ENCODE results near the gene DNAJC5G. TPM values are rescaled to one million over a fixed set of nuclear protein-coding genes. Genes with fewer than 3 reads are reported as not detected.
A peak's percentile ranks its signal among the peaks of the same experiment; 100 is the strongest.

The DNAJC5G gene
- total and polyA plus RNA-seq, 2 of the 13 experiments (the other 11 are each of a cell fraction or from before 2014, with no cell fraction given), result 0.05 TPM; not detected in 1

GRCh38 chr2:27320958-27321543 is 45.8 kb downstream of the DNAJC5G start (continued):
- TF ChIP-seq, protein P1, sequence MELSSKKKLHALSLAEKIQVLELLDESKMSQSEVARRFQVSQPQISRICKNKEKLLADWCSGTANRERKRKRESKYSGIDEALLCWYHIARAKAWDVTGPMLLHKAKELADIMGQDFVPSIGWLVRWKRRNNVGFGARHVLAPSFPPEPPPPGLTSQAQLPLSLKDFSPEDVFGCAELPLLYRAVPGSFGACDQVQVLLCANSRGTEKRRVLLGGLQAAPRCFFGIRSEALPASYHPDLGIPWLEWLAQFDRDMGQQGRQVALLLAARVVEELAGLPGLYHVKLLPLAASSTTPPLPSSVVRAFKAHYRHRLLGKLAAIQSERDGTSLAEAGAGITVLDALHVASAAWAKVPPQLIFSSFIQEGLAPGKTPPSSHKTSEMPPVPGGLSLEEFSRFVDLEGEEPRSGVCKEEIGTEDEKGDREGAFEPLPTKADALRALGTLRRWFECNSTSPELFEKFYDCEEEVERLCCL (CRISPR knock-in tag; IDR thresholded peaks at IDR 0.05; ENCODE audit: borderline replicate concordance), result no peak
- TF ChIP-seq, protein P2, sequence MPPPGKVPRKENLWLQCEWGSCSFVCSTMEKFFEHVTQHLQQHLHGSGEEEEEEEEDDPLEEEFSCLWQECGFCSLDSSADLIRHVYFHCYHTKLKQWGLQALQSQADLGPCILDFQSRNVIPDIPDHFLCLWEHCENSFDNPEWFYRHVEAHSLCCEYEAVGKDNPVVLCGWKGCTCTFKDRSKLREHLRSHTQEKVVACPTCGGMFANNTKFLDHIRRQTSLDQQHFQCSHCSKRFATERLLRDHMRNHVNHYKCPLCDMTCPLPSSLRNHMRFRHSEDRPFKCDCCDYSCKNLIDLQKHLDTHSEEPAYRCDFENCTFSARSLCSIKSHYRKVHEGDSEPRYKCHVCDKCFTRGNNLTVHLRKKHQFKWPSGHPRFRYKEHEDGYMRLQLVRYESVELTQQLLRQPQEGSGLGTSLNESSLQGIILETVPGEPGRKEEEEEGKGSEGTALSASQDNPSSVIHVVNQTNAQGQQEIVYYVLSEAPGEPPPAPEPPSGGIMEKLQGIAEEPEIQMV (CRISPR knock-in tag; IDR thresholded peaks at IDR 0.05; ENCODE audit: low read depth), result peak; percentile 83; the same call in 1 of the 2 replicates
- TF ChIP-seq ZNF768 (CRISPR knock-in tag; IDR thresholded peaks at IDR 0.05) (peak; percentile 52; the same call in 1 of the 2 replicates), FIP1L1 (IDR thresholded peaks at IDR 0.05; ENCODE audit: borderline replicate concordance, insufficient read depth, low read depth, low read length) (no peak), ZNF777 (CRISPR knock-in tag; IDR thresholded peaks at IDR 0.05) (no peak), ATF7 (IDR thresholded peaks at IDR 0.05) (peak; percentile 75), ATF7 (CRISPR knock-in tag; IDR thresholded peaks at IDR 0.05) (peak; percentile 91), RBFOX2 (IDR thresholded peaks at IDR 0.05; ENCODE audit: low read depth, low read length) (no peak), NFYC (CRISPR knock-in tag; IDR thresholded peaks at IDR 0.05) (peak; percentile 32; the same call in 1 of the 2 replicates), MZF1 (CRISPR knock-in tag; IDR thresholded peaks at IDR 0.05; ENCODE audit: borderline replicate concordance) (no peak), HDAC6 (IDR thresholded peaks at IDR 0.05; ENCODE audit: low read depth, low read length) (no peak), ZFY (CRISPR knock-in tag; IDR thresholded peaks at IDR 0.05) (peak; percentile 85), MAFG (CRISPR knock-in tag; IDR thresholded peaks at IDR 0.05) (no peak), ZMYM3 (CRISPR knock-in tag; IDR thresholded peaks at IDR 0.05) (no peak; the same call in 1 of the 2 replicates), BRD4 (CRISPR knock-in tag; IDR thresholded peaks at IDR 0.05) (no peak), ZNF251 (CRISPR knock-in tag; IDR thresholded peaks at IDR 0.05) (no peak), SATB2 (CRISPR knock-in tag; IDR thresholded peaks at IDR 0.05) (no peak), ZBTB3 (CRISPR knock-in tag; IDR thresholded peaks at IDR 0.05; ENCODE audit: borderline replicate concordance, low read depth) (no peak), MXD1 (CRISPR knock-in tag; IDR thresholded peaks at IDR 0.05) (no peak), RNF2 (conservative IDR thresholded peaks at IDR 0.05; ENCODE audit: low read depth) (peak; percentile 58; the same call in 1 of the 2 replicates)
- TF ChIP-seq, protein P3, sequence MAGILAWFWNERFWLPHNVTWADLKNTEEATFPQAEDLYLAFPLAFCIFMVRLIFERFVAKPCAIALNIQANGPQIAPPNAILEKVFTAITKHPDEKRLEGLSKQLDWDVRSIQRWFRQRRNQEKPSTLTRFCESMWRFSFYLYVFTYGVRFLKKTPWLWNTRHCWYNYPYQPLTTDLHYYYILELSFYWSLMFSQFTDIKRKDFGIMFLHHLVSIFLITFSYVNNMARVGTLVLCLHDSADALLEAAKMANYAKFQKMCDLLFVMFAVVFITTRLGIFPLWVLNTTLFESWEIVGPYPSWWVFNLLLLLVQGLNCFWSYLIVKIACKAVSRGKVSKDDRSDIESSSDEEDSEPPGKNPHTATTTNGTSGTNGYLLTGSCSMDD (CRISPR knock-in tag; IDR thresholded peaks at IDR 0.05), result no peak
- TF ChIP-seq, protein P4, sequence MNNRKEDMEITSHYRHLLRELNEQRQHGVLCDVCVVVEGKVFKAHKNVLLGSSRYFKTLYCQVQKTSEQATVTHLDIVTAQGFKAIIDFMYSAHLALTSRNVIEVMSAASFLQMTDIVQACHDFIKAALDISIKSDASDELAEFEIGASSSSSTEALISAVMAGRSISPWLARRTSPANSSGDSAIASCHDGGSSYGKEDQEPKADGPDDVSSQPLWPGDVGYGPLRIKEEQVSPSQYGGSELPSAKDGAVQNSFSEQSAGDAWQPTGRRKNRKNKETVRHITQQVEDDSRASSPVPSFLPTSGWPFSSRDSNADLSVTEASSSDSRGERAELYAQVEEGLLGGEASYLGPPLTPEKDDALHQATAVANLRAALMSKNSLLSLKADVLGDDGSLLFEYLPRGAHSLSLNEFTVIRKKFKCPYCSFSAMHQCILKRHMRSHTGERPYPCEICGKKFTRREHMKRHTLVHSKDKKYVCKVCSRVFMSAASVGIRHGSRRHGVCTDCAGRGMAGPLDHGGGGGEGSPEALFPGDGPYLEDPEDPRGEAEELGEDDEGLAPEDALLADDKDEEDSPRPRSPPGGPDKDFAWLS (CRISPR knock-in tag; IDR thresholded peaks at IDR 0.05; ENCODE audit: borderline replicate concordance), result no peak
- TF ChIP-seq, protein P5, sequence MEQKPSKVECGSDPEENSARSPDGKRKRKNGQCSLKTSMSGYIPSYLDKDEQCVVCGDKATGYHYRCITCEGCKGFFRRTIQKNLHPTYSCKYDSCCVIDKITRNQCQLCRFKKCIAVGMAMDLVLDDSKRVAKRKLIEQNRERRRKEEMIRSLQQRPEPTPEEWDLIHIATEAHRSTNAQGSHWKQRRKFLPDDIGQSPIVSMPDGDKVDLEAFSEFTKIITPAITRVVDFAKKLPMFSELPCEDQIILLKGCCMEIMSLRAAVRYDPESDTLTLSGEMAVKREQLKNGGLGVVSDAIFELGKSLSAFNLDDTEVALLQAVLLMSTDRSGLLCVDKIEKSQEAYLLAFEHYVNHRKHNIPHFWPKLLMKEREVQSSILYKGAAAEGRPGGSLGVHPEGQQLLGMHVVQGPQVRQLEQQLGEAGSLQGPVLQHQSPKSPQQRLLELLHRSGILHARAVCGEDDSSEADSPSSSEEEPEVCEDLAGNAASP (CRISPR knock-in tag; IDR thresholded peaks at IDR 0.05; ENCODE audit: borderline replicate concordance), result peak; percentile 12
